Mesothelial cell of epicardium (in vitro differentiated cells): ENCODE results near the gene PTPN21. TPM values are rescaled to one million over a fixed set of nuclear protein-coding genes. Genes with fewer than 3 reads are reported as not detected.
A peak's percentile ranks its signal among the peaks of the same experiment; 100 is the strongest.

Source experiments
- DNase-seq, 2 experiments: peaks; one replicate each; pipeline ENCODE4 v3.0.0; 2021; ENCODE audit warnings: low spot score in 2 of 2; ENCODE audit not compliant: unreplicated experiment in 2 of 2
- H3K27ac Mint-ChIP-seq: 2 replicates; pipeline ENCODE4 v1.8.0; 2021; ENCODE audit warnings: mixed read lengths
- H3K27me3 Mint-ChIP-seq: 2 replicates; pipeline ENCODE4 v1.8.0; 2021; ENCODE audit warnings: low read depth, mixed read lengths
- H3K36me3 Mint-ChIP-seq: 2 replicates; pipeline ENCODE4 v1.8.0; 2021; ENCODE audit warnings: mixed read lengths
- H3K4me1 Mint-ChIP-seq: 2 replicates; pipeline ENCODE4 v1.8.0; 2021; ENCODE audit warnings: mixed read lengths
- H3K4me3 Mint-ChIP-seq: 2 replicates; pipeline ENCODE4 v1.8.0; 2021; ENCODE audit warnings: mild to moderate bottlenecking, moderate library complexity, mixed read lengths
- H3K9me3 Mint-ChIP-seq: 2 replicates; pipeline ENCODE4 v1.8.0; 2021; ENCODE audit warnings: mixed read lengths
- total RNA-seq: library from RNA; stranded (reverse); gene quantifications from 3 replicates; pipeline ENCODE4 v1.2.1, GENCODE V29; 2021
- TF ChIP-seq, protein P1 (sequence below): fragments of 200-600 bp; sonication (generic); IDR thresholded peaks from one replicate; pipeline ENCODE4 v1.5.0; 2021; ENCODE audit warnings: antibody characterized with exemption; ENCODE audit not compliant: unreplicated experiment

PTPN21 gene
- total RNA-seq, 1 donor from 2014 or later = 34.0 TPM

DNA sequence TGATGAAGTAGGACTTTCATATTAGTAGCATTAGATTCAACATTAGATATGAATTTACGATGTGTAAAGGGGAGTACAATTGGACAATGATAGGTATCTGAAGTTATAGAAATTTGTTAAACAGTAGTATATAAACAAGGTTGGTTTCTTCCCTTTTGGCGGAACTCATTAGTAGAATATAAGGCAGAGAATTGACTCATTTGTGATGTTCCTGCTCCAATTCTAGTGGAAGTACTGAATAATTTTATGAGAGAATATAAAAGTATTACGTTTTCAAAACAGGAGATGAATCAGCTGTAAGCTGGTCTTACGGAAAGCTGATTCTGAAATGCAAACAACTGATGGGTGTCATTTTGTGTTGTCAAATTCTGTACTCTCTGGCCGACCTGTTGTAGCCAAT is 21.4 kb upstream of the PTPN21 start:
- Mint-ChIP-seq H3K4me1 (no peaks in the 10 kb centered on the region), H3K9me3 (no peaks in the 10 kb centered on the region), H3K4me3 (no peak overlapping the region), H3K36me3 (peaks cover 63% of the 10 kb centered on the region), H3K27ac (no peak overlapping the region), H3K27me3 (no peaks in the 10 kb centered on the region)
- DNase-seq = no peak
- TF ChIP-seq, protein P1, sequence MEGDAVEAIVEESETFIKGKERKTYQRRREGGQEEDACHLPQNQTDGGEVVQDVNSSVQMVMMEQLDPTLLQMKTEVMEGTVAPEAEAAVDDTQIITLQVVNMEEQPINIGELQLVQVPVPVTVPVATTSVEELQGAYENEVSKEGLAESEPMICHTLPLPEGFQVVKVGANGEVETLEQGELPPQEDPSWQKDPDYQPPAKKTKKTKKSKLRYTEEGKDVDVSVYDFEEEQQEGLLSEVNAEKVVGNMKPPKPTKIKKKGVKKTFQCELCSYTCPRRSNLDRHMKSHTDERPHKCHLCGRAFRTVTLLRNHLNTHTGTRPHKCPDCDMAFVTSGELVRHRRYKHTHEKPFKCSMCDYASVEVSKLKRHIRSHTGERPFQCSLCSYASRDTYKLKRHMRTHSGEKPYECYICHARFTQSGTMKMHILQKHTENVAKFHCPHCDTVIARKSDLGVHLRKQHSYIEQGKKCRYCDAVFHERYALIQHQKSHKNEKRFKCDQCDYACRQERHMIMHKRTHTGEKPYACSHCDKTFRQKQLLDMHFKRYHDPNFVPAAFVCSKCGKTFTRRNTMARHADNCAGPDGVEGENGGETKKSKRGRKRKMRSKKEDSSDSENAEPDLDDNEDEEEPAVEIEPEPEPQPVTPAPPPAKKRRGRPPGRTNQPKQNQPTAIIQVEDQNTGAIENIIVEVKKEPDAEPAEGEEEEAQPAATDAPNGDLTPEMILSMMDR = no peak

DNA sequence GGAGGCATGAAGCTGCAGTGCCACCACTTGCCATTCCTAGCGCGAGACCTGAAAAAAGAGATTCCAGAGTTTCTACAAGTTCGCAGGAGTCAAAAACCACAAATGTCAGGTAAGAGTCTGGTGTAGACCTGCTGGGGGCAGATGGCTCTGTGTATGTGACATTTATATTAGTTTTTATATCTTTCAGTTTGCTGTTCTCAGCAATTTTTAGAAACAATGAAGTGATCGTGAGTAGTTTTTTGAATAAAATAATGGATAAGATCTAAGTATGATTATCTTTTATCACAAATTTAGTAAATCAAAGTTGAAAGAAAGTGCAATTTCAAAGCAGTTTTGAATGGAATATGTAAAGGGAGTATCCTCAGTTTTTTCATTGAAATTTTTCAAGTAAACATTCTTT is 17.3 kb upstream of the PTPN21 start:
- Mint-ChIP-seq H3K4me3 (no peak overlapping the region), H3K4me1 (no peaks in the 10 kb centered on the region), H3K27ac (no peak overlapping the region), H3K36me3 (peaks cover 56% of the 10 kb centered on the region), H3K27me3 (no peaks in the 10 kb centered on the region), H3K9me3 (no peaks in the 10 kb centered on the region)
- TF ChIP-seq, protein P1 = no peak
- DNase-seq = no peak

- no peak for DNase-seq
- H3K36me3 Mint-ChIP-seq = peaks cover 34% of the 10 kb centered on the region
These were observed 13.4 kb upstream of the PTPN21 start for GRCh38 chr14:88568196-88568595.

GRCh38 chr14:88565427-88565826 is 10.6 kb upstream of the PTPN21 start:
- H3K4me1 Mint-ChIP-seq = peaks cover 24% of the 10 kb centered on the region
- no peaks in the 10 kb centered on the region for H3K9me3 Mint-ChIP-seq
- no peaks in the 10 kb centered on the region for H3K27me3 Mint-ChIP-seq
- no peak overlapping the region for H3K27ac Mint-ChIP-seq
- TF ChIP-seq, protein P1 = no peak
- peak overlapping the region; percentile 22 for H3K4me3 Mint-ChIP-seq
- H3K36me3 Mint-ChIP-seq = peaks cover 19% of the 10 kb centered on the region
- DNase-seq = no peak

More at GRCh38 chr14:88568196-88568595, 13.4 kb upstream of the PTPN21 start:
- peaks cover 16% of the 10 kb centered on the region for H3K4me1 Mint-ChIP-seq
- H3K27me3 Mint-ChIP-seq = no peaks in the 10 kb centered on the region
- no peak overlapping the region for H3K4me3 Mint-ChIP-seq
- no peak overlapping the region for H3K27ac Mint-ChIP-seq
- no peaks in the 10 kb centered on the region for H3K9me3 Mint-ChIP-seq
- TF ChIP-seq, protein P1 = no peak

GRCh38 chr14:88563845-88564244 is 9.0 kb upstream of the PTPN21 start:
- TF ChIP-seq, protein P1 = no peak
- DNase-seq = no peak
- Mint-ChIP-seq H3K9me3 (no peaks in the 10 kb centered on the region), H3K4me1 (peaks cover 27% of the 10 kb centered on the region), H3K27me3 (no peaks in the 10 kb centered on the region), H3K36me3 (peaks cover 10% of the 10 kb centered on the region), H3K4me3 (peak overlapping the region; percentile 94), H3K27ac (peak overlapping the region; percentile 95)
